HG02981 (cell line): ENCODE measurements around the gene ZNF41.
"Not testable (repeated sequence)": the region's sequence is repeated elsewhere in the genome, so short reads cannot be mapped to it uniquely, and the experiment has no call there.

Experiments
- ATAC-seq: cut with Tn5 transposase; IDR thresholded peaks from one replicate; pipeline ENCODE4 v1.9.1; 2021; ENCODE audit warnings: mild to moderate bottlenecking, moderate library complexity; ENCODE audit not compliant: unreplicated experiment

The ZNF41 gene

GRCh38 chrX:47482512-47483305 lies at the start of gene ZNF41:
Gene ZNF41, minus strand, starts transcription at chrX:47483222. Its CDS starts 15,741 bp downstream, at chrX:47467481.
- peak; percentile 78 for ATAC-seq

- ATAC-seq, result no peak
Observed at GRCh38 chrX:47530049-47530448, 47.0 kb upstream of the ZNF41 start.

DNA sequence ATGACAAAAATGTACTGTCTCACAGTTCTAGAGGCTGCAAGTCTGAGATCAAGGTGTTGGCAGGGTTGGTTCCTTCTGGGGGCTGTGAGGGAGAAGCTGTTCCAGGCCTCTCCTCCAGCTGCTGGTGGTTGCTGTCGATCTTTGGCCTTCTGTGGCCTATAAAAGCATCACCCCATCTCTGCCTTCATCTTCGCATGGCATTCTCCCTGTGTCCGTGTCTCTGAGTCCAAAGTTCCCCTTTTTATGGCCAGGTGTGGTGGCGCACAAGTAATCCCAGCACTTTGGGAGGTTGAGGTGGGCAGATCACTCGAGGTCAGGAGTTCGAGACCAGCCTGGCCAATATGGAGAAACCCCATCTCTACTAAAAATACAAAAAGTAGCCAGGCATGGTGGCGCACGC lies 46.5 kb upstream of the ZNF41 start:
- ATAC-seq, result no peak

DNA sequence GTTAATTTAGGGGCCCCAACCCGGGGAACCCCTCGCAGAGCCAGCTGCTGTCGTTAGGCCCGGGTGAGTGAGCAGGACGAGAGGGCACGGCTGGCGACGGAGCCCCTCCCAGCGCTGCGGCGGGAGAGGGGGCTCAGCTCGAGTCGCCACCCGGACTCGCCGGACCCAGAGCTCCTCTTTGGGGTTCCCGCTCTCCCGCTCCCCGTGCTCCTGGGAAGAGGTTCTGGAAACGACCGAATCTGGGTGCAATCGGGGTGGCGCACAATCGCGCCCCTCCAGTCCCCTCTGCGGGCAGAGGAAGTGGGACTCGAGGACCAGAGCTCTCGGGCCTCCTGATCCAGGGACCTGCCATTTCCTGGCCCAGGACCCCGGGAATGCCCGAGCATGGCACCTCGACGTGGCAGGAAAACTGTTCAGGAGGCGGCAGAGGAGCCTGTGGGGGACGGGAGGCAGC lies 40.7 kb upstream of the ZNF41 start:
- no peak for ATAC-seq

DNA sequence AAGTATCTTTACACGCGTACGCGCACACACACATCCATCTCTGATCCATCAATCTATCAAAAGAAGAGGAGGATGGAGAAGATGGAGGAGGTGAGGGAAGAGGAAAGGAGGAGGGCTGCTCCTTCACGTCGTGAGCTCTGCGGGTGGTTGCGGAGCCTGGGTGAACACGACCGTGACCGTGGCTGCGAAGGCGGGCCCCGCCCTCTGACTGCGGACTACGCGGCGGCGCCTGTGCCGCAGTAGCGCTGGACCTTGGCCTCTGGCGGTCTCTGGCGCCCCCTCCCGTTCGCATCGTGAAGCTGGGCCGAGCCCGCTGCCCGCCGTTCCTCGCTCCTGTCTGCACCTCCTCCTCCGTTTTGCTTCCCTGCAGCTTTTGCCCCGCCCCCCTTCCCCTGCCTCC lies 40.3 kb upstream of the ZNF41 start:
- peak; percentile 78 for ATAC-seq

DNA sequence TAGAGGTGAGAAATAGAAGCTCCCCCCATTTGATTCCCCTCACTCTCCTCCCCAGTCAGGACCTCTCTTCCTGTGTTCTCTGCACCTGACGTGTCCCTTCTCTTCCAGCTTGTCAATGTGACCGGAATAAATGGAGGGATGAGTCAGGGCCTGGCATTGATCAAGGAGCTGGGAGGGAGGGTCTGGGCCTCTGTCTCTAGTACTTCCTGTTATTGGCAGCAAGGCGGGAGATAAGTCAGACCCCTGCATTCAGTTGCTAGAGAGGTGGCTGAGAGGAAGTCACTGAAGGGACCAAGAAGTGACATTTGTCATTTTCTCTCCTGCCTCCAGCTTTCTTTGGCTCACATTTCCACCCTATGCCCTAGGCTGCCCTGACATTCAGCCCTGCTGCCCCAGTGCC lies 35.1 kb upstream of the ZNF41 start:
- no peak for ATAC-seq

- ATAC-seq, result no peak
Observed at GRCh38 chrX:47515941-47516665, 33.1 kb upstream of the ZNF41 start.

DNA sequence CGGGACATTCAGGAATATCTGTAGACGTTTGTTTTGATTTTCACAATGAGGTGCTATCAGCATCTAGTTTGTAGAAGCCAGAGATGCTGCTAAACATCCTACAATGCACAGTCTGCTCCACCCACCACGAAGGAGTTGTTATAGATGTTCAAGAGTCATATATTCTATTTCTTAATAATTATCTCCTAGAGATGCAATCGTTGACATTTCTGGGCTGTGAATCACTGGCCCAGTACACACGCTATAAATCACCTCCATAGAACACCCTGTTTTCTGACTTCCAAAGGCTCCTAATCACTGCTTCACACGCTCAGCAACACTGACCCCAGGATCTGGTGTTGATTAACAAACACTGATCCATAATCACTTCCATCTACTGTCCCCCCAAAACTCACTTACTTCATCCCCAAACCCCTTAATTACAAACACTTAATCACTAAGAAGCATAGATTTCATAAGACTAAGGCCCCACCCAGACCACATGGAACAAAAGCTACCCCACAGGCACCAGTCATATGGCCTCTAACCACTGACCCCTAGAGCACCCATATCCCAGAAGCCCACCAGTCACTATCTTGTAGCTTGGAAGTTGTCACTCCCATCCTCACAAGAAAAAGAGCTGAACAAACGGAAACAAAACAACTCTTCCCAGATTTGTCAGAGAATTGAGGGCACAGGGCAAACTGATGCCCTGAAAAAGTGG lies 31.7 kb upstream of the ZNF41 start:
- ATAC-seq, result no peak

DNA sequence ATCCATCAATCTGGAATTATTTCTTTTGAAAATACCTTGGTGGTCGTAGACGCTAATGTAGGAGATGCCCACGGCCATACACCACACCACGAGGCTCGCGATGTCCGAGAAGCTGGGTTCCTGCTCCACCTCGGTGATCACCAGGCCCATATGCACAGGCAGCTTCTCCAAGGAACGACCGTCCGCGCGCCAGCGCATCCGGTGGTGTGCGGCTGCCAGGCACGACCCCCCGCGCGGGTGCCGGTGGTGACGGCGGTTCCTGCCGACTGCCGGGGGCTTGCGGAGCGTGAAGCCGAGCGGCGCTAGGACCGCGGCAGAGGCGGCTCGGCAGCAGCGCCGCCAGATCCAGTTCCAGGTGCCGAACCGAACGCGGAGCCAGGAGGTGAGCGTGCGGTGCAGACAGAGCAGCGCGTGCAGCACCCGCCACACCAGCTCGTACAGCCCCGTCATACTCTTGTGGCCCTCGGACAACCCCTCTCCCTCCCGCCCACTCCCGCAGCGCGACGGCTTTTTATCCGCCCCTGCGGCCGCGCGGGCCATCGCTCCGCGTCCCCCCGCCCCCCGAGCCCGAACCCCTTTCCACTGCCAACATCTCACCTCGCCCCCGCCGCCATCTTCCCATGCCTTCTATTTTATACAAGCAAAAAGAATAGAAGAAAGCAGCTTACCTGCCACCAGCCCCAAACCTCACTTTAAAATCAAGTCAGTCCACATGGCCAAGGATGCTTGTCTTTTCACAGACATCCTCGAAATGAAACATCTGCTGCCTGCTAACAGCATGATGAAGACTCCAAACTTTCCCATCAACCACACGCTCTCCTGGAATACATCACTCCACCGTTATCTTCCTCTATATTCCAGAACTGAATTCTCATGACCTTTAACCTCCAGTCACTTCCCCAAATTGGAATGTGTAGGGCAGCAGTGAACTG lies 30.3 kb upstream of the ZNF41 start:
- ATAC-seq, result peak; percentile 56

- ATAC-seq, result not testable (repeated sequence)
Observed at GRCh38 chrX:47512383-47512782, 29.4 kb upstream of the ZNF41 start.

DNA sequence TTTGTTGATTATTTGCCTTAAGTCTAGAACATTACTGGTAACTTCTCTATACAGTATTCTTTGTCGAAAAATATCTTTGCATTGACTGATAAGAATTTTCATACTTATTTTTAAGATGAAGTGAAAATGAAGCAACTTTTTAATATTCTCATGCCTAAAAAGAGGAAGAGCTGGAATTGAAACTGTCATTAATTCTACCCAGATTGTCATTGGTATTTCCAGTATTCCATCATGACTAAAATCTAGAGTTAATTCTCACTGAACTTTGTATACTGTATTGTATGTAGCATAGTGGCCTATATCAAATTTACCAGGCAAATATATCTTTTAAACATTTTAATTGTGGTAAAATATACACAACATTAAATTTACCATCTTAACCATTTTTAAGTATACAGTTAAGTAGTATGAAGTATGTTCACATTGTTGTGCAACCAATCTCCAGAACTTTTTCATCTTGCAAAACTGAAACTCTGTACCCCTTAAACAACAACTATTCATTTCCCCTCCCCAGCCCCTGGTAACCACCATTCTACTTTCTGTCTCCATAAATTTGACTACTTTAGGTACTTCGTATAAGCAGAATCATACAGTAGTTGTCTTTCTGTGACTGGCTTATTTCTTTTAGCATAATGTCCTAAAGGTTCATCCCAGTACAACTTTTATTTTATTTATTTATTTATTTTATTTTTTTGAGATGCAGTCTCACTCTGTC lies 24.3 kb upstream of the ZNF41 start:
- ATAC-seq, result no peak

DNA sequence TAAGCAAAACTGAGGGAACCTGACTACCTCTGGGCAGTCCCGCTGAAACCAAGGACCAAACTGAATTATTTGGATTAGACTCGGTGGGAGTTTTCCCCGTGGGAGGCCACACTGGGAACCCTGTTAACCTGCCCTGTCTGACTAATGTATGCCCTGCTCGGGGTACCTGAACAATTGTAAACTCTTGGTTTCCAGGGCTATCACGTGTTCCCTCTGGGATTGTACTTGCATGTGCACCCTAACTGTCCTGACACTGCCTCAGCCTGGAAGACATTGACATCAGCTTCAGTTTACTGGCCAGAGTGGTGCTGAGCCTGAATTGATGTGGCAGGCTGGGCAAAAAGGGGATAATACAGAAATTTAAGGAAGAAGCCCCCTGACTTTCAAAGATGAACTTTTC lies 20.1 kb upstream of the ZNF41 start:
- no peak for ATAC-seq

DNA sequence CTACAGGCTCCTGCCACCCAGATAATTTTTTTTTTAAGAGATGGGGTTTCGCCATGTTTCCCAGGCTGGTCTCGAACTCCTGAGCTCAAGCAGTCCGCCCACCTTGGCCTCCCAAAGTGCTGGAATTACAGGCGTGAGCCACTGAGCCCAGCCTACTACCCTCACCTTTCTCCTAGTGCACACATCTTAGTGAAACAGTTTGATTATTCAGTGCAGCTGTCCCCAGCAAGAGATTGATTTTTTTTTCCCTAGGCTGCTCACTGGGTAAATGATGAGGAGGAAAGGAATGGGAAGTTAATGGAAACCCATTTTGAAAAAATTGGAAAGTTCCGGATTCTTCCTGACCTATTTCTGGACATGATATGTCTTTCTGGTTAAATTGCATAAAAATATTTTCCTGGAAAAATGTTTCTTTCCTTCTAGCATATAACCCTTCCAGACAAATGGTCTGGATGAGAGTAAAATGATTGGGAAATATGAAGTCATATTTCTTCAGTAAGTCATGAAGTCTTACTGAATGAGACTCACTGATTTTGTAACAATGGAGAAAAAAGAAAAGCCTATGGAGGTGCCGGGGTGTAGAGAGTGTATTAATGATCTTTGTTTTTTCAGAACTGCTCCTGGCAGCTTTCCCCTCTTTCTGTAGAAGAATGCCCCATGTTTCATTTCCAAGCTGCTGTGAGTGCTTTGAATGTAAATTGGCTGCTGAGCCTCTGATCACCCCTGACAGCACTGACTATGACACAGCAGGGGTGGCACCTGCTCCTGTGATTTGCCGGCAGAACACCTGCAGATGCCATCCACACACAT lies 19.5 kb upstream of the ZNF41 start:
- no peak for ATAC-seq

DNA sequence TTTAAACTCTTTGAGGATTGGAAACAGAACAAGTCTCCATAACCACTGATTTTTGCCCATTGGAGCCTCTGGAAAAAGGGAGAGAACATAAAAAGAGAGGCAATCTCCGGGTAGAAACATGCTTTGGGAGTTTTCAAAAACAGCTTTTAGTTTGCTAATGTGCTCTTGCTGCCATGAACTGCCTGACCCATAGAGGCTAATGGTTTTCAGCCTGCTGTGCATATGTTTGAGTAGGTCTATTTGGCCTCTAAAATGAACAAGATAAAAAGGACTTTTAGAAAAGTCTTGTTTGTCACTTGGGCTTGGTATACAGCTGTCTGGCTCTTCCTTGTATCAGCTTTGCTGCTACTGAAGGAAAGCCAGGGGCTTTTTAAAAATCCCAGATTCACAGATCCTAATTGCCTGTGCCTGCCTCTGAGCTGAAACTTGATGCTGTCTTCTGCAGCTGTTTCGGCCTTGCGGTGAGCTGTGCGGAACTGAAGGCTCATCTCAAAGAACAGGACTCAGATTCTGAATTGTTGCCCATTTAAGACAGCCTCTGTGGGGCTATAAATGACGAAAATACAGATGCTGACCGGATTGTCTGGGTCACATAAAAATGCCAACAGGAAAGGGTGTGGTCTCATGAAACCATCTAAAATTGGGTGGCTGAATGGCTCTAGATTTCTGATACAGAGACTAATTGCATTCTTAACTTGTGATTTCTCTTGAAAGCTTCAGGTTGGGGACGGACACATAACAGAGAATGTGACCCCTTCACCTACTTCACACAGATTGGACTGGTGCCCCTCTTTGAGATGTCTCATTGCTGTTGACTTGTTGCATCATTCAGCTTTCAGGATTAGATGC lies 18.4 kb upstream of the ZNF41 start:
- no peak for ATAC-seq

DNA sequence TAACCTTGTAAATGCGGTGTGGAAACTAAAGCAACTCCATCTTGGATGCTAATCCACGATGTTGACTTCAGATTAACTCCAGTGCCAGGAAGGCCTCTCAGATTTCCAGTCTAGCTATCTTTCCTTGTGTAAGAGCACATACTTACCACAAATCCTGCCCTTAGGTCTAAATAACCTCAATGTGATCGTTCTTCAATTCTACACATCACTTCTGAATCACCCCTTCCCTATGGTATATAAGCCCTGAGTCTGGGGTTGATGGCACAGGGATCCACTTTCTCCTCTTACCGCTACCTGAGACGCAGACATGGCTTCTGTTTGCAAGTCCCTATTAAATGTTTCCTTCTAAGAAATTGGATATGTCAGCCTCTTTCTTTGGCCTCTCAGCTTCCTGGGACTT lies 17.5 kb upstream of the ZNF41 start:
- no peak for ATAC-seq

GRCh38 chrX:47499293-47499692 lies 16.3 kb upstream of the ZNF41 start:
- no peak for ATAC-seq

GRCh38 chrX:47498411-47498810 lies 15.4 kb upstream of the ZNF41 start:
- no peak for ATAC-seq

DNA sequence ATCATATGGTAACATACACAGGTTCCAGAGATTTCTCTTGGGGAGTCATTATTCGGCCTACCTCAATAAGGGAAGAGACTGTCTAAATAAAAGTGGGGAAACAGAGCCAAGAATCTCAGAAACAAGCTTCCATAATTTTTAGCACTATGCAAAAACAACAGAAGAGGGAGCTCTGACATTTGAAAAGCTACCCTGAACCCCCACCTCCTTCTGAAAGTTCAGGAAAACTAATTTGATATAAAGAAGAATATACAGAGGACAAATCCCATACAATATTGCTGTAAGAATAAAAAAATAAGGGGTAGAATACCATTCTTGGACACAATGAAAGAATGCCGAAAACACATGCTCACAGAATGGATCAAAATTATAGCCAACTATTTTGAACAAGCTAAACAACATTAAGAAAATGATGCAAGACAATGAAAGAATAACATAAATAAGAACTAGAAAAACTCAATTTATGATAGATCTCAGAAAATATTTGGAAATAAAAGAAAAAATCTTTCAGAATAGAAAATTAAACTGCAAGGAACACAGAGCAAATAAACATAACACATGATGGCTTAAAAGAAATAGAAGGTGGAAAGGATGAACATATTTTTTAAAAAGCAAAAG lies 14.4 kb upstream of the ZNF41 start:
- ATAC-seq, result no peak
